OCI-LY1 (cell line): ENCODE measurements around the gene COL8A1.

Experiments used
- H2AFZ ChIP-seq: fragments of 200-600 bp; sonication (generic), shearing (Covaris generic); 2 replicates; pipeline ENCODE4 v1.6.0; 2014; ENCODE audit warnings: antibody characterized with exemption, mild to moderate bottlenecking, low read length
- H3F3A ChIP-seq: fragments of 200-600 bp; sonication (generic), shearing (Covaris generic); 2 replicates; pipeline ENCODE4 v1.6.0; 2014; ENCODE audit warnings: mild to moderate bottlenecking, antibody characterized with exemption, low read length, moderate library complexity; ENCODE audit not compliant: insufficient read depth
- H3K27ac ChIP-seq: fragments of 200-600 bp; sonication (generic); 2 replicates; pipeline ENCODE4 v1.5.1; 2014; ENCODE audit warnings: low read length, mixed run types, mild to moderate bottlenecking, low read depth; ENCODE audit not compliant: poor library complexity, severe bottlenecking
- H3K27me3 ChIP-seq: fragments of 200-600 bp; sonication (generic); 2 replicates; pipeline ENCODE4 v1.6.0; 2014; ENCODE audit warnings: antibody characterized with exemption, mild to moderate bottlenecking, low read length, moderate library complexity; ENCODE audit not compliant: insufficient read depth
- H3K36me3 ChIP-seq: fragments of 200-600 bp; sonication (generic); 2 replicates; pipeline ENCODE4 v1.6.1; 2014; ENCODE audit warnings: mild to moderate bottlenecking, antibody characterized with exemption, low read length, moderate library complexity, mixed read lengths; ENCODE audit not compliant: insufficient read depth
- H3K4me1 ChIP-seq: fragments of 200-600 bp; sonication (generic); 2 replicates; pipeline ENCODE4 v1.5.1; 2014; ENCODE audit warnings: mild to moderate bottlenecking, low read length, moderate library complexity; ENCODE audit not compliant: insufficient read depth, severe bottlenecking
- H3K4me2 ChIP-seq: fragments of 200-600 bp; sonication (generic), shearing (Covaris generic); 2 replicates; pipeline ENCODE4 v1.6.1; 2014; ENCODE audit warnings: low read length
- H3K4me3 ChIP-seq: fragments of 200-600 bp; sonication (generic); 2 replicates; pipeline ENCODE4 v1.5.1; 2014; ENCODE audit warnings: low read length, low read depth, mild to moderate bottlenecking, mixed read lengths; ENCODE audit not compliant: poor library complexity, severe bottlenecking
- H3K79me2 ChIP-seq: fragments of 200-600 bp; shearing (Covaris generic); 2 replicates; pipeline ENCODE4 v1.6.1; 2016; ENCODE audit warnings: mixed run types, low read length, mixed read lengths; ENCODE audit not compliant: insufficient read depth
- H3K9ac ChIP-seq: fragments of 200-600 bp; sonication (generic), shearing (Covaris generic); 2 replicates; pipeline ENCODE4 v1.6.1; 2014; ENCODE audit warnings: mild to moderate bottlenecking, low read length, mixed read lengths
- H3K9me2 ChIP-seq: fragments of 200-600 bp; sonication (generic), shearing (Covaris generic); 2 replicates; pipeline ENCODE4 v1.6.1; 2014; ENCODE audit warnings: low read depth, mild to moderate bottlenecking, low read length, mixed read lengths
- H3K9me3 ChIP-seq: fragments of 200-600 bp; shearing (Covaris generic); 2 replicates; pipeline ENCODE4 v1.6.1; 2014; ENCODE audit warnings: low read length, mixed read lengths
- H4K20me1 ChIP-seq: fragments of 200-600 bp; sonication (generic), shearing (Covaris generic); 2 replicates; pipeline ENCODE4 v1.6.0; 2016; ENCODE audit warnings: mild to moderate bottlenecking, low read length; ENCODE audit not compliant: insufficient read depth
- CTCF ChIP-seq: fragments of 200-600 bp; sonication (generic), shearing (Covaris generic); IDR thresholded peaks from 2 replicates; pipeline ENCODE4 v1.5.1; 2017; ENCODE audit warnings: mild to moderate bottlenecking, antibody characterized with exemption, low read length, moderate library complexity, mixed read lengths
- EZH2 ChIP-seq: fragments of 200-600 bp; sonication (generic), shearing (Covaris generic); IDR thresholded peaks from 2 replicates; pipeline ENCODE4 v1.8.0; 2017; ENCODE audit warnings: borderline replicate concordance, mixed run types, mild to moderate bottlenecking, antibody characterized with exemption, low read length, moderate library complexity, mixed read lengths

The COL8A1 gene

DNA sequence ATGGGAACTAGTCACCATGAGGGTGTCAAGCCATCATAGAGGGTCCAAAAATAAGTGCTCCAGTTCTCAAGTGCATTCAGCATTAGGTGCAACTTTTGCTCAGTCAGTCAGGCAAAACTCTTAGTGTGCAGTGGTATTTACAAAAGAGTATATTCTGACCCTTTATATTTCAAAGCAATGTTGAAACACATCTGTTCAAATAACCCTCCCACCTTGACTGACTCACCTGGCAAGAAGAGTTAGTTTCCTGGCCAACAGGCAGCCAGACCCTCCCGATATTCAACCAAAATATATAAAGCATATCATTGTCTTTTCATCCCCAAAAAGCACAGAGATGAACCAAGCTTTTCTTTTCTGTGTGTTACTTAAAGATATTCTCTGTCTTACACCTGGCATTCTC lies 7.6 kb upstream of the COL8A1 start:
- no peak overlapping the region for H3K4me3 ChIP-seq
- no peaks in the 10 kb centered on the region for H3F3A ChIP-seq
- H3K4me1 ChIP-seq: no peaks in the 10 kb centered on the region
- TF ChIP-seq CTCF (no peak), EZH2 (no peak)
- H2AFZ ChIP-seq: no peak overlapping the region
- H4K20me1 ChIP-seq: no peaks in the 10 kb centered on the region
- no peaks in the 10 kb centered on the region for H3K79me2 ChIP-seq
- no peak overlapping the region for H3K9ac ChIP-seq
- H3K36me3 ChIP-seq: no peaks in the 10 kb centered on the region
- H3K27me3 ChIP-seq: no peaks in the 10 kb centered on the region
- no peak overlapping the region for H3K4me2 ChIP-seq
- H3K9me3 ChIP-seq: no peaks in the 10 kb centered on the region
- no peaks in the 10 kb centered on the region for H3K9me2 ChIP-seq
- no peak overlapping the region for H3K27ac ChIP-seq

- no peaks in the 10 kb centered on the region for H4K20me1 ChIP-seq
- no peaks in the 10 kb centered on the region for H3K36me3 ChIP-seq
- no peak overlapping the region for H3K9ac ChIP-seq
- no peak overlapping the region for H3K27ac ChIP-seq
- no peak for TF ChIP-seq EZH2
- no peaks in the 10 kb centered on the region for H3F3A ChIP-seq
- H3K4me2 ChIP-seq: no peak overlapping the region
- H2AFZ ChIP-seq: no peak overlapping the region
- H3K4me1 ChIP-seq: no peaks in the 10 kb centered on the region
- no peaks in the 10 kb centered on the region for H3K9me2 ChIP-seq
- no peaks in the 10 kb centered on the region for H3K27me3 ChIP-seq
- no peaks in the 10 kb centered on the region for H3K79me2 ChIP-seq
- no peak overlapping the region for H3K4me3 ChIP-seq
- no peaks in the 10 kb centered on the region for H3K9me3 ChIP-seq
These were observed 4.4 kb upstream of the COL8A1 start for GRCh38 chr3:99633887-99634558.

GRCh38 chr3:99634881-99635280 lies 3.5 kb upstream of the COL8A1 start:
- no peak overlapping the region for H2AFZ ChIP-seq
- no peak overlapping the region for H3K9ac ChIP-seq
- no peaks in the 10 kb centered on the region for H3K36me3 ChIP-seq
- H3K27me3 ChIP-seq: no peaks in the 10 kb centered on the region
- no peaks in the 10 kb centered on the region for H3F3A ChIP-seq
- H3K4me2 ChIP-seq: no peak overlapping the region
- H4K20me1 ChIP-seq: no peaks in the 10 kb centered on the region
- no peak overlapping the region for H3K27ac ChIP-seq
- H3K79me2 ChIP-seq: no peaks in the 10 kb centered on the region
- TF ChIP-seq EZH2 (no peak), CTCF (no peak)
- H3K4me3 ChIP-seq: no peak overlapping the region
- H3K9me2 ChIP-seq: no peaks in the 10 kb centered on the region
- H3K4me1 ChIP-seq: no peaks in the 10 kb centered on the region
- H3K9me3 ChIP-seq: no peaks in the 10 kb centered on the region

DNA sequence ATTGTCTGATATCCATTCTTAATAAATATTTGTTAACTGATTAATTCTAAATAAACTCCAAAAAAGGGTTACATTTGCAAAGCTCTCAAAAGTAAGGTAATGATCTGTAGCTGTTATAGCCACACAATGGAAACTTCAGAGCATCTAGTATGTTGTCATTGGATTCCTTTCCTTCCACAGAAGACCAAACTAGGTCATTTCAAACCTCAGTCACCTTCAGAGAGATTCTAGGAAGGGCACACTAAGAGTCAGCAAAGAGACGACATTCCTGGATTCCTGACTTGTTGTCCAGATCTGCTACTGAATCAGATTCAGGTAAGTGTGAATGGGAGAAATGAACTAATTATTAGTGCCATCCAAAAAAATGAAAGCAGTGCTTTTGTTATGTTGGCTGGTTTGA lies 3.0 kb upstream of the COL8A1 start:
- H3K4me3 ChIP-seq: no peak overlapping the region
- no peak overlapping the region for H2AFZ ChIP-seq
- no peaks in the 10 kb centered on the region for H3K27me3 ChIP-seq
- H3K9me2 ChIP-seq: no peaks in the 10 kb centered on the region
- TF ChIP-seq CTCF (no peak), EZH2 (no peak)
- H3K4me1 ChIP-seq: no peaks in the 10 kb centered on the region
- no peaks in the 10 kb centered on the region for H3K79me2 ChIP-seq
- no peaks in the 10 kb centered on the region for H3K9me3 ChIP-seq
- no peaks in the 10 kb centered on the region for H3K36me3 ChIP-seq
- H3K9ac ChIP-seq: no peak overlapping the region
- no peaks in the 10 kb centered on the region for H3F3A ChIP-seq
- H4K20me1 ChIP-seq: no peaks in the 10 kb centered on the region
- no peak overlapping the region for H3K27ac ChIP-seq
- H3K4me2 ChIP-seq: no peak overlapping the region
